GM10266 (cell line): ENCODE data around the gene PDIA6.

Source experiments
- DNase-seq: peaks from one replicate; pipeline ENCODE4 v3.0.0; 2012; ENCODE audit errors: extremely low spot score
- CTCF ChIP-seq: IDR thresholded peaks from 2 replicates; pipeline ENCODE4 v1.5.1; 2012; ENCODE audit warnings: mild to moderate bottlenecking, low read depth; ENCODE audit not compliant: control insufficient read depth, insufficient read depth; ENCODE audit errors: missing control alignments

Gene PDIA6

GRCh38 chr2:10839813-10840212, 27.2 kb upstream of the PDIA6 start:
- TF ChIP-seq CTCF = no peak
- no peak for DNase-seq

DNA sequence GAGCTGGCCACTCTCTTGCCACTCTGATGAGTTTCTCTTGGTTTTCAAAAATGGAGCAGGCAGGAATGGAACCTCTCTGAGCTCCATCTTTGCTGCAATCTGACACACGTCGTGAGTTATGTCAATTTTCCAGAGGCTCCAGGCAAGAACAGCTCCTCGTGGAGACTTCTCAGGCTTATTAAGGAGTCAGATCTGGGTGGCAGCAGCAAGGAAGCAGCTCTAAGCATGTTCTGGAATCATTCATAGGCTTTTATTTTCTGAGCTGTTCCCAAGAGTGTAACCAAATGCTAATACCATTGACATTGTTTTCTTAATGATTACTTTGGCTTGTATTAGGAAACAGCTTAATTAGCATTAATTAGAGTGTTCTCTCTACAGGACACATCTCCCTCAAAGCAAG, 26.1 kb upstream of the PDIA6 start:
- no peak for DNase-seq
- no peak for TF ChIP-seq CTCF

- DNase-seq = no peak
- no peak for TF ChIP-seq CTCF
Observed at GRCh38 chr2:10837298-10838266, 25.0 kb upstream of the PDIA6 start.

DNA sequence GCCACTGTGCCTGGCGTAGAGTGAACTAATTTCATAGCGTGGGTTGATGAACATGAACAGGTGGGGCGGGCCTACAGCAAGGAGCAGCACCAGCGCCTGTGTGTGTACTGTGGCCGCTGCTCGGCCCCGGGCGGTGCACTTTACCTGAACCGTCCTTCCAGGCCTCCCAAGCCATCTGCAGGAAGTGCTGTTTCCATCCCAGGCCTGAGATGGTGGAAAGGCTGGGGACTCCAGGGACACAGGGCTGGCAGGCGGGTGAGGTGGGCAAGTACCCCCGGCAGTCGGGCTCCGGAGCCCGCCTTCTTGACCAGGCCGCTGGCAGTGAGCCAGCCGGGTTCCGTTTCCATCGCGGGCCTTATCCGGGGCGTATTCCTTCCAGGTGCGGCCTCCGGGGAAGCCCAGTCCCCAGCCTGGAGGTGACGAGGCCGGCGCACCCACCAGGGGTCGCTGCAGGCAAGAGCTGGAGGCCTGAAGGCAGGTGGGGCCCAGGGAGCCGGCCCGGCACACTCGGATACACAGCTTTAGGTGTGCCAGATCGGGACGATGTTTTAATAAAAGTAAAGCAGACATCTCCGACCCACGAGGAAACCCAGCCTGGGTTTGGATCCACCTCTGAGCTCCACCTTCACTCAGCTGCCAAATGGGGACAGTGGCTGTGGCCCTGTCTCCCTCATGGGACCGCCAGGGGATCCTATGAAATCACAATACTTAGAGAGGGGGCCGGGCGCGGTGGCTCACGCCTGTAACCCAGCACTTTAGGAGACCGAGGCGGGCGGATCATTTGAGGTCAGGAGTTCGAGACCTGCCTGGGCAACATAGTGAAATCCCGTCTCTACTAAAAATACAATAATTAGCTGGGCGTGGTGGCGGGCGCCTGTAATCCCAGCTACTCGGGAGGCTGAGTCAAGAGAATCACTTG, 22.7 kb upstream of the PDIA6 start:
- peak; percentile 89 for TF ChIP-seq CTCF
- DNase-seq = peak; percentile 76

- TF ChIP-seq CTCF = no peak
- no peak for DNase-seq
Observed at GRCh38 chr2:10834068-10834655, 21.6 kb upstream of the PDIA6 start.

DNA sequence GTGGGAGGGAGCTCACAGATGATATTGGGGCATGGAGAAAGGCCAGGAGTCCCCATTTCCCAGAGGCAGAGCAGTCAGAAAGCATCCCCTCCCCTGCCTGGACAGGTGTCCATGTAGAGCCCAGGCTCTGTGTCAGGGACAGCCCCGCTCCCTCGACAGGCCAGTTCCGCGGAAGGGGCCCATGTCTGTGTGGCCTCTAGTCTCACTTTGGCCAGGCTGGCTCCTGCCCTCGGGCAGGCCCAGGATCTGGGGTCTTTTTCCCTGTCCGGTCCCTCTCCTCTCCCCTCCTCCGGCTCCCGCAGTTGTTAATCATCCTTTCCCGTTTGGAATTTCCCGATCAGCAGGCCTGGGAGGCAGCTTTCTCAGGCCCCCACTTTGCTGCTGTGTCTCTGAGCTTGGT, 20.4 kb upstream of the PDIA6 start:
- no peak for DNase-seq
- no peak for TF ChIP-seq CTCF
